PC-9 (cell line): ENCODE results near the gene TSHR.

Experiments used
- EZH2 ChIP-seq: fragments of 200-600 bp; sonication (generic); IDR thresholded peaks from 2 replicates; pipeline ENCODE4 v1.8.0; 2017; ENCODE audit warnings: antibody characterized with exemption, low read depth
- TF ChIP-seq, protein P1 (sequence below): fragments of 200-600 bp; sonication (generic); conservative IDR thresholded peaks from 2 replicates; pipeline ENCODE4 v1.6.1; 2017; ENCODE audit warnings: mixed run types, antibody characterized with exemption, mild to moderate bottlenecking, moderate library complexity

DNA sequence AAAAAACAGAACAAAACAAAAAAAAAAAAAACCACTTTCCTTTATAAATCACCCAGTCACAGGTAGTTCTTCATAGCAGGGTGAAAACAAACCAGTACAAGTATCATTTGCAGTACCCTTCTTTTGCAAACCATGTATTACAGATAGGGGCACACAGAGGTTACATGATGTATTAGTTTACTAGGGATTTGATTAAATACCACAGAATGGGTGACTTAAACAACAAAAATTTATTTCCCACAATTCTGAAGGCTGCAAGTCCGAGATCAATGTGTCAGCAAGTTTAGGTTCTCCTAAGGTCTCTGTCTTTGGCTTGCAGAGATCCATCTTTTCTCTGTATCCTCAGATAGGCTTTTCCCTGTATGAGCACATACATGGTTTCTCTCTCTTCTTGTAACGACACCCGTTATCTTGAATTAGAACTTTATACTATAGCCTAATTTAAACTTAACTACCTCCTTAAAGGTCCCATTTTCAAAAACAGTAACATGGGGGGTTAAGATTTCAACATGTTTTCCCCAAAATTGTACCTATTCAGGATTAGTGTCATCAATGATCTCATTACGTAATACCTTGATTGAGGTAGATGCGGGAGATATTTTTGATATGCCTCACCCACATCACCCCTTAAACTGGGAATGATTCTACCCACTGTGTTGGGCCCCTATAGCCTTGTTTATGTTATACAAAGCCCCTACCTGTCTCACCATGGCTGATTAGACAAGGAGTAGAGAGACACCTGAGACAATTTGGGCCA lies 10.4 kb upstream of the TSHR start:
- TF ChIP-seq EZH2, result no peak
- TF ChIP-seq, protein P1, sequence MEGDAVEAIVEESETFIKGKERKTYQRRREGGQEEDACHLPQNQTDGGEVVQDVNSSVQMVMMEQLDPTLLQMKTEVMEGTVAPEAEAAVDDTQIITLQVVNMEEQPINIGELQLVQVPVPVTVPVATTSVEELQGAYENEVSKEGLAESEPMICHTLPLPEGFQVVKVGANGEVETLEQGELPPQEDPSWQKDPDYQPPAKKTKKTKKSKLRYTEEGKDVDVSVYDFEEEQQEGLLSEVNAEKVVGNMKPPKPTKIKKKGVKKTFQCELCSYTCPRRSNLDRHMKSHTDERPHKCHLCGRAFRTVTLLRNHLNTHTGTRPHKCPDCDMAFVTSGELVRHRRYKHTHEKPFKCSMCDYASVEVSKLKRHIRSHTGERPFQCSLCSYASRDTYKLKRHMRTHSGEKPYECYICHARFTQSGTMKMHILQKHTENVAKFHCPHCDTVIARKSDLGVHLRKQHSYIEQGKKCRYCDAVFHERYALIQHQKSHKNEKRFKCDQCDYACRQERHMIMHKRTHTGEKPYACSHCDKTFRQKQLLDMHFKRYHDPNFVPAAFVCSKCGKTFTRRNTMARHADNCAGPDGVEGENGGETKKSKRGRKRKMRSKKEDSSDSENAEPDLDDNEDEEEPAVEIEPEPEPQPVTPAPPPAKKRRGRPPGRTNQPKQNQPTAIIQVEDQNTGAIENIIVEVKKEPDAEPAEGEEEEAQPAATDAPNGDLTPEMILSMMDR, result no peak
